ENCODE results near the gene NRG4.

DNA sequence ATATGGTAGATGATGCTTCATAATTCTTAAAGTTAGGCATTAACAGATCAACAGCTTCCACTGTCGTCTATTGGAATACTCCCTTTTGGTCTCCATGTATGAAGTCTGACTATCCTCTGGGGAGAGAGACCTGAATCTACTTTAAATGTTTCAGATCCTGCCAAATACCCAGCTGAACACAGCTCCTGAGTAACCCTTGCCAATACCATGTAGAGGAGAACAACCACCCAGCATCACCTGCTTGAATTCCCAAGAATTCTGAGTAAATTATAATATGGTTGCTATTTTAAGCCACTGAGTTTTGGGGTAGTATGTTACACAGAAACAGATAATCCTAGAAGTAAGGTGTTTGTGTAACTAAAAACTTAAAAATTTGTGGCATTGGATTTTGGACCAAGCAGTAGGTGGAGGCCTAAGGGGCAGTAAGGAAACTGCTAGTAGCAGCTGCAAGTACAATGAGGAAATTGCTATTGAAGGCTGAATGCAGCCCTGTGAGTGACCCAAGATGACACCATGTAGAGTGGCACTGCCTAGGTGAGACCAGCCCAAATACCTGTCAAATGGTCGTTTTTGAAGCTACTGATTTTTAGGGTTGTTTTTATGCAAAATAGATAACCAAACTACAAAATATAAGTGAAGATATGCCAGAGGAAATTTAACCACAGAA is 30.9 kb downstream of the NRG4 start:
- TF ChIP-seq, protein P1, sequence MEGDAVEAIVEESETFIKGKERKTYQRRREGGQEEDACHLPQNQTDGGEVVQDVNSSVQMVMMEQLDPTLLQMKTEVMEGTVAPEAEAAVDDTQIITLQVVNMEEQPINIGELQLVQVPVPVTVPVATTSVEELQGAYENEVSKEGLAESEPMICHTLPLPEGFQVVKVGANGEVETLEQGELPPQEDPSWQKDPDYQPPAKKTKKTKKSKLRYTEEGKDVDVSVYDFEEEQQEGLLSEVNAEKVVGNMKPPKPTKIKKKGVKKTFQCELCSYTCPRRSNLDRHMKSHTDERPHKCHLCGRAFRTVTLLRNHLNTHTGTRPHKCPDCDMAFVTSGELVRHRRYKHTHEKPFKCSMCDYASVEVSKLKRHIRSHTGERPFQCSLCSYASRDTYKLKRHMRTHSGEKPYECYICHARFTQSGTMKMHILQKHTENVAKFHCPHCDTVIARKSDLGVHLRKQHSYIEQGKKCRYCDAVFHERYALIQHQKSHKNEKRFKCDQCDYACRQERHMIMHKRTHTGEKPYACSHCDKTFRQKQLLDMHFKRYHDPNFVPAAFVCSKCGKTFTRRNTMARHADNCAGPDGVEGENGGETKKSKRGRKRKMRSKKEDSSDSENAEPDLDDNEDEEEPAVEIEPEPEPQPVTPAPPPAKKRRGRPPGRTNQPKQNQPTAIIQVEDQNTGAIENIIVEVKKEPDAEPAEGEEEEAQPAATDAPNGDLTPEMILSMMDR (IDR thresholded peaks at IDR 0.05; ENCODE audit: borderline replicate concordance, extremely low read depth, low read length, poor library complexity, severe bottlenecking): no peak
- no peak for TF ChIP-seq EZH2 (IDR thresholded peaks at IDR 0.05; ENCODE audit: borderline replicate concordance, low read depth, low read length, severe bottlenecking)
